ENCODE measurements around the gene ACCSL.

Gene ACCSL

GRCh38 chr11:44010789-44011251, 37.0 kb upstream of the ACCSL start:
- H3K4me2 ChIP-seq: no peak overlapping the region

GRCh38 chr11:44011797-44012196, 36.0 kb upstream of the ACCSL start:
- no peak overlapping the region for H3K9ac ChIP-seq
- H3K36me3 ChIP-seq (ENCODE audit: insufficient read depth): no peaks in the 10 kb centered on the region
- no peak overlapping the region for H3K4me3 ChIP-seq (IDR thresholded peaks at IDR 0.05; ENCODE audit: insufficient read depth, low read depth, low read length)
- H3K27me3 ChIP-seq (ENCODE audit: insufficient read depth, low read depth): no peaks in the 10 kb centered on the region
- no peak overlapping the region for H3K4me2 ChIP-seq
- no peak overlapping the region for H2AFZ ChIP-seq (ENCODE audit: low read depth)
- H3K79me2 ChIP-seq (ENCODE audit: insufficient read depth, low read depth): no peaks in the 10 kb centered on the region
- no peak overlapping the region for H3K27ac ChIP-seq
- TF ChIP-seq, protein P1, sequence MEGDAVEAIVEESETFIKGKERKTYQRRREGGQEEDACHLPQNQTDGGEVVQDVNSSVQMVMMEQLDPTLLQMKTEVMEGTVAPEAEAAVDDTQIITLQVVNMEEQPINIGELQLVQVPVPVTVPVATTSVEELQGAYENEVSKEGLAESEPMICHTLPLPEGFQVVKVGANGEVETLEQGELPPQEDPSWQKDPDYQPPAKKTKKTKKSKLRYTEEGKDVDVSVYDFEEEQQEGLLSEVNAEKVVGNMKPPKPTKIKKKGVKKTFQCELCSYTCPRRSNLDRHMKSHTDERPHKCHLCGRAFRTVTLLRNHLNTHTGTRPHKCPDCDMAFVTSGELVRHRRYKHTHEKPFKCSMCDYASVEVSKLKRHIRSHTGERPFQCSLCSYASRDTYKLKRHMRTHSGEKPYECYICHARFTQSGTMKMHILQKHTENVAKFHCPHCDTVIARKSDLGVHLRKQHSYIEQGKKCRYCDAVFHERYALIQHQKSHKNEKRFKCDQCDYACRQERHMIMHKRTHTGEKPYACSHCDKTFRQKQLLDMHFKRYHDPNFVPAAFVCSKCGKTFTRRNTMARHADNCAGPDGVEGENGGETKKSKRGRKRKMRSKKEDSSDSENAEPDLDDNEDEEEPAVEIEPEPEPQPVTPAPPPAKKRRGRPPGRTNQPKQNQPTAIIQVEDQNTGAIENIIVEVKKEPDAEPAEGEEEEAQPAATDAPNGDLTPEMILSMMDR (conservative IDR thresholded peaks at IDR 0.05; ENCODE audit: low read depth, low read length): no peak
- no peaks in the 10 kb centered on the region for H3K4me1 ChIP-seq (ENCODE audit: low read depth, poor library complexity, severe bottlenecking)
- H4K20me1 ChIP-seq (ENCODE audit: insufficient read depth): no peaks in the 10 kb centered on the region

More at GRCh38 chr11:44010789-44011251, 37.0 kb upstream of the ACCSL start:
- H3K4me1 ChIP-seq (ENCODE audit: low read depth, poor library complexity, severe bottlenecking): no peaks in the 10 kb centered on the region
- H2AFZ ChIP-seq (ENCODE audit: low read depth): no peak overlapping the region
- H3K36me3 ChIP-seq (ENCODE audit: insufficient read depth): no peaks in the 10 kb centered on the region
- no peak overlapping the region for H3K9ac ChIP-seq
- no peaks in the 10 kb centered on the region for H4K20me1 ChIP-seq (ENCODE audit: insufficient read depth)
- TF ChIP-seq, protein P1 (conservative IDR thresholded peaks at IDR 0.05; ENCODE audit: low read depth, low read length): no peak
- no peaks in the 10 kb centered on the region for H3K27me3 ChIP-seq (ENCODE audit: insufficient read depth, low read depth)
- H3K4me3 ChIP-seq (IDR thresholded peaks at IDR 0.05; ENCODE audit: insufficient read depth, low read depth, low read length): no peak overlapping the region
- no peaks in the 10 kb centered on the region for H3K79me2 ChIP-seq (ENCODE audit: insufficient read depth, low read depth)
- H3K27ac ChIP-seq: no peak overlapping the region

DNA sequence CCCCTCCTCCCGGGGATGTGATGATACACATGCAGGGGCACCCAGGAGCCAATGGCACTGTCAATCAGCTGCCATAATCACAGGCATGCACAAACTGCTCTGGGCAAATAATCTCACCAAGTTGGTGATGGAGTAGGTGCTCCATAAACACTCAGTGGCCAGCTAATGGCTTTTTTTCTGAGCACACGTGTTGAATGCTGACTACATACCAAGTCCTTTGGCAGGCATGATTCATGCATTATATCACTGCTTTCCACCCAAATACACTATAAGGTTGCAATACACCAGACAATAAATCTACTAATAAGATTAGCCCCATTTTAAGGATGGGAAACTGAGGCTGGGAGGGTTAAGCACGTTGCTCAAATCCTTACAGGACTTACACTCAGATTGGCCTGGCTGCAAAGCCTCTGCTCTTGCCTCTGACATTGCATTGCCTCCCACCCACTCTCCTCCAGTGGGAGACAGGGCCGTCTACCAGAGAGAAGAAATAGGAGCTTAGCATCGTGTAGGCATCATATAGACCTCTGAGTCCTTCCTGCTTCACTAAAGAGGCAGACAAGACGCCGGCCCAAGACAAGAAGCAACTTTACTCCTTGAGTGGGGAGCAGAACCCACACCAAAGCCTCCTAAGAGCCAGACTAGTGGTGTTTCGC, 32.7 kb upstream of the ACCSL start:
- H3K4me2 ChIP-seq: no peak overlapping the region
- no peaks in the 10 kb centered on the region for H3K36me3 ChIP-seq (ENCODE audit: insufficient read depth)
- TF ChIP-seq, protein P1 (conservative IDR thresholded peaks at IDR 0.05; ENCODE audit: low read depth, low read length): no peak
- H3K4me1 ChIP-seq (ENCODE audit: low read depth, poor library complexity, severe bottlenecking): no peaks in the 10 kb centered on the region
- no peak overlapping the region for H2AFZ ChIP-seq (ENCODE audit: low read depth)
- no peaks in the 10 kb centered on the region for H3K27me3 ChIP-seq (ENCODE audit: insufficient read depth, low read depth)
- no peak overlapping the region for H3K27ac ChIP-seq
- no peaks in the 10 kb centered on the region for H4K20me1 ChIP-seq (ENCODE audit: insufficient read depth)
- no peak overlapping the region for H3K4me3 ChIP-seq (IDR thresholded peaks at IDR 0.05; ENCODE audit: insufficient read depth, low read depth, low read length)
- H3K9ac ChIP-seq: no peak overlapping the region
- H3K79me2 ChIP-seq (ENCODE audit: insufficient read depth, low read depth): no peaks in the 10 kb centered on the region

DNA sequence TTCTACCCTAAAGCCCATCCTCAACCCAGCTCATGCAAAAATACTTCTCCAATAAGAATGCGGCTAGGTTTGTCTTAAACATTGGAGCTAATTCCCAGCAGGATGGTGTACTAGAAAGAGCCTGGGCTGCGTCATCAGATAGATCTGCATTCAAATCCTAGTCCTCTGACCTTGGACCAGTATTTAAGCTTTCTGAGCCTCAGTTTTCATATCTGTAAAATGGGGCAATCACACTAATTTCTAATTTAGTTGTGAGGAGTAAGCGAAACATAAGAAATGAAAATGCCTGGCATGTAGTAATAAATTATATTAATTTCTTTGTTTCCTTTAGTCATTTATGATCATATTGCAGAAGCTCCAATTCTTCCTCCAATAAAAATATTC, 32.2 kb upstream of the ACCSL start:
- Histone ChIP-seq H3K27ac (no peak overlapping the region), H4K20me1 (ENCODE audit: insufficient read depth) (no peaks in the 10 kb centered on the region), H3K36me3 (ENCODE audit: insufficient read depth) (no peaks in the 10 kb centered on the region), H2AFZ (ENCODE audit: low read depth) (no peak overlapping the region), H3K4me3 (IDR thresholded peaks at IDR 0.05; ENCODE audit: insufficient read depth, low read depth, low read length) (no peak overlapping the region), H3K4me1 (ENCODE audit: low read depth, poor library complexity, severe bottlenecking) (no peaks in the 10 kb centered on the region), H3K4me2 (no peak overlapping the region), H3K9ac (no peak overlapping the region), H3K27me3 (ENCODE audit: insufficient read depth, low read depth) (no peaks in the 10 kb centered on the region), H3K79me2 (ENCODE audit: insufficient read depth, low read depth) (no peaks in the 10 kb centered on the region)
- TF ChIP-seq, protein P1 (conservative IDR thresholded peaks at IDR 0.05; ENCODE audit: low read depth, low read length): no peak
